A549 (cell line): ENCODE results near the gene HAPLN2.

Experiments used
- CTCF ChIP-seq: fragments of >200 bp; sonication (Bioruptor Twin); formaldehyde crosslinking; IDR thresholded peaks from 3 replicates; pipeline ENCODE4 v1.5.1; 2016
- ESRRA ChIP-seq: fragments of 150-350 bp; IDR thresholded peaks from 2 replicates; pipeline ENCODE4 v1.6.1; 2014; ENCODE audit warnings: mild to moderate bottlenecking, low read length, borderline replicate concordance
- KDM5A ChIP-seq: fragments of 200-600 bp; sonication (generic); IDR thresholded peaks from 2 replicates; pipeline ENCODE4 v1.6.1; 2016; ENCODE audit warnings: antibody characterized with exemption, mild to moderate bottlenecking
- MAX ChIP-seq: IDR thresholded peaks from 2 replicates; pipeline ENCODE4 v1.6.1; 2012
- MYC ChIP-seq: IDR thresholded peaks from 2 replicates; pipeline ENCODE4 v1.6.1; 2012; ENCODE audit warnings: mild to moderate bottlenecking, inconsistent platforms, low read length, improper control_type of control experiment, borderline replicate concordance
- PHF8 ChIP-seq: fragments of 200-600 bp; sonication (generic); IDR thresholded peaks from 2 replicates; pipeline ENCODE4 v1.6.1; 2016; ENCODE audit warnings: low read depth, mild to moderate bottlenecking, antibody characterized with exemption, moderate library complexity, borderline replicate concordance
- POLR2A ChIP-seq: IDR thresholded peaks from 2 replicates; pipeline ENCODE4 v1.6.1; 2012; ENCODE audit warnings: mild to moderate bottlenecking, low read length
- RFX5 ChIP-seq: fragments of 450-650 bp; IDR thresholded peaks from 2 replicates; pipeline ENCODE4 v1.7.1; 2014; ENCODE audit warnings: antibody characterized with exemption, mild to moderate bottlenecking, moderate library complexity

GRCh38 chr1:156572663-156573018 is 46.6 kb upstream of the HAPLN2 start:
- TF ChIP-seq KDM5A (no peak), CTCF (no peak), POLR2A (no peak), MYC (no peak), PHF8 (no peak), MAX (no peak), RFX5 (no peak), ESRRA (no peak)
